ENCODE data around the gene CILP.

GRCh38 chr15:65154720-65155119 lies 56.6 kb downstream of the CILP start:
- TF ChIP-seq POLR2A (IDR thresholded peaks at IDR 0.05) (no peak), POLR2AphosphoS5 (IDR thresholded peaks at IDR 0.05) (no peak), EP300 (IDR thresholded peaks at IDR 0.05) (no peak)
- TF ChIP-seq, protein P1, sequence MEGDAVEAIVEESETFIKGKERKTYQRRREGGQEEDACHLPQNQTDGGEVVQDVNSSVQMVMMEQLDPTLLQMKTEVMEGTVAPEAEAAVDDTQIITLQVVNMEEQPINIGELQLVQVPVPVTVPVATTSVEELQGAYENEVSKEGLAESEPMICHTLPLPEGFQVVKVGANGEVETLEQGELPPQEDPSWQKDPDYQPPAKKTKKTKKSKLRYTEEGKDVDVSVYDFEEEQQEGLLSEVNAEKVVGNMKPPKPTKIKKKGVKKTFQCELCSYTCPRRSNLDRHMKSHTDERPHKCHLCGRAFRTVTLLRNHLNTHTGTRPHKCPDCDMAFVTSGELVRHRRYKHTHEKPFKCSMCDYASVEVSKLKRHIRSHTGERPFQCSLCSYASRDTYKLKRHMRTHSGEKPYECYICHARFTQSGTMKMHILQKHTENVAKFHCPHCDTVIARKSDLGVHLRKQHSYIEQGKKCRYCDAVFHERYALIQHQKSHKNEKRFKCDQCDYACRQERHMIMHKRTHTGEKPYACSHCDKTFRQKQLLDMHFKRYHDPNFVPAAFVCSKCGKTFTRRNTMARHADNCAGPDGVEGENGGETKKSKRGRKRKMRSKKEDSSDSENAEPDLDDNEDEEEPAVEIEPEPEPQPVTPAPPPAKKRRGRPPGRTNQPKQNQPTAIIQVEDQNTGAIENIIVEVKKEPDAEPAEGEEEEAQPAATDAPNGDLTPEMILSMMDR (IDR thresholded peaks at IDR 0.05): no peak

Measured in sigmoid colon (tissue), 4 donors.